Stimulated activated CD4-positive, alpha-beta T cell treated with anti-CD3 and anti-CD28 coated beads, Interleukin-12 subunit alpha, Interleukin-12 subunit beta, amount 100 ng/mL, for 48 hours (primary cell): Measurements from ENCODE around the gene CD46.
"Not testable (repeated sequence)": the region's sequence is repeated elsewhere in the genome, so short reads cannot be mapped to it uniquely, and the experiment has no call there.

Experiments used
- DNase-seq, 3 donors: peaks; one replicate each; pipeline ENCODE4 v3.0.0-alpha.2; 2020; ENCODE audit warnings: low read depth in 2 of 3, low spot score in 1 of 3

CD46 gene

DNA sequence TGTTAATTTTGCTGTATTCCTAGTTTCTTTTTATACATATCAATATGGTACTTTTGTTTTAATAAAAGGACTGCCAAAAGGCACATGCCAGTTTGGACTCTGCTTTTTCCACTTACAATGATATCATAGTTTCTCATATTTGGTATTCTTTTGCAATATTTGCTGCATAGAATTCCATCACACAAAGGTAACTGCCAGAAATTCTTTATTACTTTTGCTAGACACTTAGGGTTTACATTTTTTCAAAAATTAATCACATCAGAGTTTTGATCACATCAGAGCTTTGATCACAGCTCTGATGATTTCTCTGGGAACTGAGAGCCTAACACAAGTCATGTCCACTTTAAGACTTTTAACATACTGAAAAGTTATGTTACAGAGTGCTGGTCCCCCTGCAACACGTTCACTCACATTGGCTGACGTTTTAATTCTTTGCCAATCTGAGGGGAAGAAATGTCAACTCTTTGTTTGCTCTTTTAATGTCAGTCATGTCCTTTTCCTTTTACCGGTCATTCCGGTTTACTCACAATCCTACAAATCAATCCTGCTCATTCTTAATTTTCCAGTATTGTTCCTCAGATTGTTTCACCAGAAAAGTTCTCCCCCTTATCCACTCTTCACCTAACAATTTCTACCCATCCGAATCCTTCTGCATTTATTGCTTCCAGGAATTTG, 1.1 kb upstream of the CD46 start:
- DNase-seq = no peak

DNA sequence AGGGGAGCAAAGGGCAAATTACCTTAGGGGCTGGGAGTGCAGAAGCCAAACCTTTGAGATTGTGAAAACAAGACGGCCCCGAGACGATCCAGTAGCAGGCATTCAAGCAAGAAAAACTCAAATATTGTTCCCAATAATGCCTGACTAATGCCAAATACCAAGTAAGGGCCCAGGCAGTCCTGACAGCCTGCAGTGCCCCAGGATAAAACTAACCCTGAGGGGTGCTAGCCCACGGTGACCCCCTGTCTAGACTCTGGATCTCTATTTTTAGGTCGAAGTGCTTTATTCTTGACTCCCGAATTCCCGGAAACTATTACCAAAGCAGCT, 428 bp upstream of the CD46 start:
- DNase-seq = not testable (repeated sequence)

DNA sequence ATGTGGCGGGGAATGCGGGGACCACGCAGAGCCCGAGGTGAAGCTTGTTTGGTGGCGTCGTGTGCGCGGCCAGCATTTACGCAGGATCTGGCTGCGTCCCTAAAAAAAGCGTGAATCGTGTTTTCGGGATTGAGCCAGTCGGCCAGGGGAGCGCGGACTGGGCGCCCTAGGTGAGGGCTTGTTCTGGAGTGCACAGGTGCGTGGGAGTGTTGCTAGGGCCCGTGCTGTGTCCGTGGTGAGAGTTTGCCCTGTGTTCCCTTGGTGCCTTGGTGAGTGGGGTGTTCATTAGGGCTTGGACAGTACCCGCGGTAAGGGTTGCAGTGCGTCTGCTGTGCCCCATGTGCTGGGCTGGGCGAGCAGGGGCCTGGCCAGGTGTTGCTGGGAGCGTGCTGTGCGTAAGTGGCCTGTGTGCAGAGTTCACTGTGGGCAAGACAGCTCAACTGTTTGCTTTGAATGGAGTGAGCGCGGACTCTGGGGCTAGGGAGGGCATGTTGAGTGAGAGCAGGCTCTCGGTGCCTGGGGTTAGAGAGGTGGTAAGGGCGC, 673 bp downstream of the CD46 start:
- peak; percentile 8 to 30 (median 19) for DNase-seq

DNA sequence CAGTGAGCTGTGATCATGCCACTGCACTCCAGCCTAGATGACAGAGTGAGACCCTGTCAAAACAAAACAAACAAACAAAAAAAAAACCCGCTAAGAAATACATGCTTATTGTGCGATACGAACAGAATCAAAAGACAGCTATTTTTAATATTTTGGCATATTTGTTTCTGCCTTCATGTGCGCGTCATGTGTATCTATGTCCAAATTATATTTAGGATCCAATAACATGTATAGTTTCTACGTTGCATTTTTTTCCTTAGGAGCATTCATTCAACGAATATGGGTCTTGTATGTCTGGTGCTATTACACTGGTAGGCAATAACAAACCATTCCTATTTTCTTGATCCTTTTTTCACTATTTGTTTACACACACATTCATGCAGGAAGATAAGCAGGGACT, 1.8 kb downstream of the CD46 start:
- no peak for DNase-seq

DNA sequence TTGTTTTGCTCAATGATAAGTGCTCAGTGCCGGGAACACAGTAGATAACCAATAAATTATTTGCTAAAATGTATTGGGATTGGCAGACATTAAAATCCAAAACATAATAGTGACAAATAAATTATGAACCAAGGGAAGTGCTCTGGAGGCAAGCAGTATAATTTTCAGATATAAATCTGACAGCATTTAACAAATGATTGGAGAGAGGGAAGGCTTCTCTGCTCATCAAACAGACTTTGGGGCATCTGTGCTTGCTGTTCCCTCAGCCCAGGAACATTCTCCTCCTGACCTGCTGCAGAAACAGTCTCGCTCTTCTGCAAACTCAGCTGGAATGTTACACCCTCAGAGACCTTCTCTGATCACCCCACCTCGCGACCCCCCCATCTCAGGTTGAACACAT, 2.2 kb downstream of the CD46 start:
- DNase-seq = no peak

DNA sequence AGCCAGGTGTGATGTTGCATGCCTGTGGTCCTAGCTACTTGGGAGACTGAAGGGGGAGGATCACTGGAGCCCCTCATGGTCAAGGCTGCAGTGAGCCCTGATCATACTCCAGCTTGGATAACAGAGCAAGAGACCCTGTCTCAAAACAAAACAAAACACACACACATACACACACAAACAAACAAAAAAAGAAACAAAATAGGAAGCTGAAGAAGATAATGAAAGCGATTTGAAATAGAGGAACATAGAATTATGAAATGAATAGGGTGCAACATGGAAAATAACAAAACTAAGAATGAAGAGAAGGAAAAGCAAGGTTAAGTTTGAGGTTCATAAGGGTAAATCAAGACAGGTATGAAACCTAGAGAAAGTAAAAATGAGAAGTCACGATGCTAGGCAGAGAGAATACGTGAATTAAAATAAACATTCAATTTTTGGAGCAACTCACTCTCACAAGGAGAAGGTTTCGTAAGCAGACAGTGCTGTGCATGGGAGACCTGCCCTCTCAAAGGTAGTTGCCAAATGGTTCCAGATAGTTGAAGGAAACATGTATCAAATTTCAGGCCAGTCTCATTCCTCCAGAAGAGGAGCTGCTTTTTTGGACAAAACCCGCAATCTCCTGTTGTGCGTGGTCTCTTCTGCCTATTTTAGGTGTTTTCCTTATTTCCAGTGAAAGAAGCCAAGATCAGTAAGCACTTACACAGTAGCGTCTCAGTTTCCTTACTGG, 3.3 kb downstream of the CD46 start:
- no peak for DNase-seq

DNA sequence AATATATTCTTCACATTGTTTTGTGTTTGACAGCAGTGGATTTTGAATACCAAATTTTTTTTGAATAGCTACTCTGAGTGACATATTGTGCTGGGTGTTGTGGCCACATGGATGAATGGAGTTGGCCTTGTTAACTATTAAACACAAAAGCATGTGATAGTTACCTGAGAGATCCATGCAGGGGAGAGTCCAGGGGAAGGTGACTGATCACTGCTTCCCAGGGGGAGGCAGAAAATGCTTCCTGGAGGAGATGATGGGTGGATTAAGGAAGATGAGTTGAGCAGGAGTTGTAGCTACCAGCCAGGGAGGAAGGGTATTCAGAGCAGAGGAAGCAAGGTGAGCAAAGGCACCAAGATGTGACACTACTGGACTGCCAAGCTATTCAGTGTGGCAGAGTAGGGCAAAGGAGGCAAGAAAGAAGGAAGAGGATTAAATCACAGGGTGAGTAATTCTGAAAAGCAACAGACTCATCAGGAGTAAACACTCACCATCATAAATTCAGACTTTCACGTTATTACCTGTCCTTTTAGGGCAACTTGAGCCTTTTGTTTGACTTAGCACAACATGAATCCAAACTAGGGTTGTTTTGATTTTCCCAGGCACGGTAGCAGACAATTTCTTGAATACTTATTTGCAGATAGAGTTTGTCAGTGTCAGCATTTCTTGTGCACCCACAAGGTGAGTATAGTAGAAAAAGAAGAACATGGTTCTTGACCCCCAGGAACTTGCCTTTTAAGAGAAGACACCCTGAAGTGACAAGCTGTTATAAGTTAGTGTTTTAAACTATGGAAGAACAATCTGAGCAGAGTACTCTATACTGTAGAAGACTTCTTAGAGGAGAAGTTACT, 4.2 kb downstream of the CD46 start:
- no peak for DNase-seq

DNA sequence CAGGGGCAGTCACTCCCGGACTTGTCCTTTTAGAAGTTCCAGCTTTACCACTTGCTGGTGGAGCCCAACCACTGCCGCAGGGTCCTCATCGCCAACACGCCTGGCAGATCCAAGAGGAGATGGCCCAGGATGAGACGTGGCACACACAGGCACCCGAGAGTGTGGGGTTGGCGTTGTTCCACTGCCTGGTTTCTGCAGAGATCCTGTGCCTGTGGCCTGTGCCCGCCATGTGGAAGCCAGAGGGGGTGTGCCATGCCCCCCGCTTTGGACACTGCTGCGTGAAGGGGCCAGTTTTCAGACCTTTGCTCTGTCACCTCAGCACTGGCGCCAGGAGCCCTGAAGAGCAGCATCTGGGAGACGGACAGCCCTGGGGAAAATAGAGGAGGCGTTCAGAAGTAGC, 10.8 kb downstream of the CD46 start:
- no peak for DNase-seq

DNA sequence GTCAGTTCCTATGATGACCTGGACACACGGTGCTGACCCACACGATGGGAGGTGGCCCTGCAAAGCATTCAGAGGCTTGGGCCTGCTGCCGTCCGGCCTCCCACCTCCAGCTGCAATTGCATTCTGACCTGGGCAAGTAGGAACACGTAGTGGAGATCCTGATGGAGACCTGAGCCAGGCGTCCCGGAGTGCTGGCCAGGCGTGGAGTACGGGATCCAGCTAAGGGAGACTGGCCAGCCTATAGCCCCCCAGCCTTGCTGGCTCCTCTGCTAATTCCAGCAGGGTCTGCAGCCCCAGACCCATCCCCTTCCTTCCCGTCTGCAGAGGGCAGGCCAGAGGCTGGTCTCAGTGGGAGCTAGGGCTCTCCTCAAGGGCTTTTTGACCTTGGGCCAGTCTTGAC, 11.2 kb downstream of the CD46 start:
- no peak for DNase-seq

DNA sequence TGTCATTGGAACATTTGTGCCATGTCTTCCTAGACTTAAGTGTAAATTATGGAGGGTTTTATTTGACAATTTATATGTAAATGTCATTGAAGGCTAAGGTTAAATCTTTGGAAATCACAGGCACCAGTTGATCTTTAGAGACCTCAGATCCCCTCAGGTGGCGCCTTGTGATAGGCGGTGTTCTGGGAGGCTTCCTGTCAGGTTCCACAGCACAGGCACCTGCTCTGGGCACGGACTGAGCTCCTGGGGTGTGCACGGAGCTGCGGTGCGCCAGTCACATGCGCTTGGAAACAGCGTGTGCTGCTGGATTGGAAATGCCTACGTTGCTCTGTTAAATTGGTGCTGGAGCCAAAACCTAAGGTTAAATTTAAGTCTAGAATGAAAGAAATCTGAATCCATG, 12.1 kb downstream of the CD46 start:
- no peak for DNase-seq

DNA sequence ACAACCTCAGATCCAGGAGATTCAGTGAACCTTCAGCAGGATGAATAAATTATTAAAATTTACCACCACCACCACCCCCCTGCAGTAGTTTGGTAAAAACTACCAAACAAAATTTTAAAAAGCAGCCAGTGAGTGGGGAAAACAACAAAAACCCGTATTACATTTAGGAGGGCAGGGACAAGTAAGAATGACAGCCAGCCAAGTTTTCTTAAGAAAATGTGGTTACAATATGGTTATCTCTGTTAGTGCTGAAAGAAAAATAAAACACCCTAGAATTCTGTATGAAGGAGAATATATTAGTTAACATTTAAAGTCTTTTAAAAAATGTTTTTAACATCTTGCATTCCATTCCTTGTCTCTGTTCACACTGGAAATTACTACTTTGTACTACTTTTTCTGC, 14.7 kb downstream of the CD46 start:
- DNase-seq = no peak

DNA sequence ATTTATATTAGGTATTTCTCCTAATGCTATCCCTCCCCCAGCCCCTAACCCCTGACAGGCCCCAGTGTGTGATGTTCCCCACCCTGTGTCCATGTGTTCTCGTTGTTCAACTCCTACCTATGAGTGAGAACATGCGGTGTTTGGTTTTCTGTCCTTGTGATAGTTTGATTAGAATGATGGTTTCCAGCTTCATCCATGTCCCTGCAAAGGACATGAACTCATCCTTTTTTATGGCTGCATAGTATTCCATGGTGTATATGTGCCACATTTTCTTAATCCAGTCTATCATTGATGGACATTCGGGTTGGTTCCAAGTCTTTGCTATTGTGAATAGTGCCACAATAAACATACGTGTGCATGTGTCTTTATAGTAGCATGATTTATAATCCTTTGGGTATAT, 18.7 kb downstream of the CD46 start:
- DNase-seq = not testable (repeated sequence)

DNA sequence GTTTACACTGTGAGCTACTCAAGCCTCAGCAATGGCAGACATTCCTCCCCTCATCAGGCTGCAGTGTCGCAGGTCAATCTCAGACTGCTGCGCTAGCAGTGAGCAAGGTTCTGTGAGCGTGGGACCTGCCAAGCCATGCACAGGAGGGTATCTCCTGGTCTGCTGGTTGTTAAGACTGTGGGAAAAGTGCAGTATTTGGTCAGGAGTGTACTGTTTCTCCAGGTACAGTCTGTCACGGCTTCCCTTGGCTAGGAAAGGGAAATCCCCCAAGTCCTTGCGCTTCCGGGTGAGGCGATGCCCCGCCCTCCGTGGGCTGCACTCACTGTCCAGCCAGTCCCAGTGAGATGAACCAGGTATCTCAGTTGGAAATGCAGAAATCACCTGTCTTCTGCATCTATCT, 24.2 kb downstream of the CD46 start:
- not testable (repeated sequence) for DNase-seq

DNA sequence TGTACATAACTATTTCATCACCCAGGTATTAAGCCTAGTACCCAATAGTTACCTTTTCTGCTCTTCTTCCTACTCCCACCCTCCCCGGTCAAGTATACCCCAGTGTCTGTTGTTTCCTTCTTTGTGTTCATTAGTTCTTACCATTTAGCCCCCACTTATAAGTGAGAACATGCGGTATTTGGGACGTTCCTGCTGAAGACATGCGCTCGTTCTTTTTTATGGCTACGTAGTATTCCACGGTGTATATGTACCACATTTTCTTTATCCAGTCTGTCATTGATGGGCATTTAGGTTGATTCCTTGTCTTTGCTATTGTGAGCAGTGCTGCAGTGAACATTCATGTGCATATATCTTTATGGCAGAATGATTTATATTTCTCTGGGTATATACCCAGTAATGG, 25.6 kb downstream of the CD46 start:
- not testable (repeated sequence) for DNase-seq

DNA sequence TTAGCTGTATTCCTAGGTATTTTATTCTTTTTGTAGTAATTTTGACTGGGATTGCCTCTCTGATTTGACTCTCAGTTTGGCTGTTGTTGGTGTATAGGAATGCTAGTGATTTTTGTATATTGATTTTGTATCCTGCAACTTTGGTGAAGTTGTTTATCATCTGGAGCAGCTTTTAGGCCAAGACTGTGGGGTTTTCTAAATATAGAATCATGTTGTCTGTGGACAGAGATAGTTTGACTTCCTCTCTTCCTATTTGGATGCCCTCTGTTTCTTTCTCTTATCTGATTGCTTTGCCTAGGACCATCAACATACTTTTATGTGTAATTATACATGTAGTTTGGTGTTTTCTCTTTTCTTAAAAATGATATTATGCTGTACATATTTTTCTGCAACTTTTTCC, 27.2 kb downstream of the CD46 start:
- no peak for DNase-seq

DNA sequence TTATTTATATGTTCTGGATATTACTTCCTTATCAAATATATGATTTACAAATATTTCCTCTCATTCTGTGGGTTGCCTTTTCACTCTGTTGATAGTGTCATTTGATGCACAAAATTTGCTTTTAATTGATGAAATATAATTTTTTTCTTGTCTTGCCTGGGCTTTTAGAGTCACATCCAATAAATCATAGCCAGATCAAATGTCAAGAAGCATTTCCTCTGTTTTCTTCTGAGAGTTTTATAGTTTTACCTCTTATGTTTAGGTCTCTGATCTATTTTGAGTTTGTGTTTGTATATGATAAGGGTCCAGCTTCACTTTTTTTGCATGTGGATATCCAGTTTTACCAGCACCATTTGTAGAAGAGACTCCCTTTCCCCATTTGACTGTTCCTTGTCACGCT, 29.5 kb downstream of the CD46 start:
- DNase-seq = no peak

DNA sequence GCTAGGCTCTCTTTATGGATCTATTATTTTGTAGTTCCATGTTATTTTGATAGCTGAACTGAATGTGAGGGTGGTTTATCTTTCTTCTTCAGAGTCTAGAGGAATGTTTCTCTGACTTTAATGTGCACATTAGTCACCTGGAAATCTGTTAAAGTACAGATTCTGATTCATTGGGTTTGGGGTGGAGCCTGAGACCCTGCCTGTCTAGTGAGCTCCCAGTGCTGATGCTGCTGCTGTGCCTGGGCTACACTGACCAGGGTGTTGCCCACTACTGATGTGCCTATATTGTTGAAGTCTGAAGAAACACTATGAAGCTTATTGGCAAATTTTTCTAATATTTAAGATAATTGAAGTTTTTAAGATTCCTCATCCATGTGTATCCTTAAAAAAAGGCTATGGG, 35.9 kb downstream of the CD46 start:
- DNase-seq = no peak

DNA sequence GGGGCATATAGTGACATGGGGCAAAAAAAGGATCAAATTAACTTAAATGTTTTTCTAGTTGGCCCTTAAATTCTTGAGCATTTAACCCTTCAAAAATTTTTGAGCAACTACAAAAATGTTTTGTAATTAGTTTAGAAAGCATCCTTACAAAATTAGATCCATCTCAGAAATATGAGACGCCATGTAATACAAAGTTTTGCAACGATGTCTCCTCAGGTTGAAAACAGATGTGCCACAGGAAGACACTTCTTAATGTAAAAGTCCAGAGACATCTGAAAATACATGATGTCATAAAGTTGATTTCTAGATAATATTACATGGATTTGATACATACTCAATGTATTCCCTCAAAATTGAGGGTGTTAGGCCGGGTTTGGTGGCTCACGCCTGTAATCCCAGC, 37.5 kb downstream of the CD46 start:
- no peak for DNase-seq

DNA sequence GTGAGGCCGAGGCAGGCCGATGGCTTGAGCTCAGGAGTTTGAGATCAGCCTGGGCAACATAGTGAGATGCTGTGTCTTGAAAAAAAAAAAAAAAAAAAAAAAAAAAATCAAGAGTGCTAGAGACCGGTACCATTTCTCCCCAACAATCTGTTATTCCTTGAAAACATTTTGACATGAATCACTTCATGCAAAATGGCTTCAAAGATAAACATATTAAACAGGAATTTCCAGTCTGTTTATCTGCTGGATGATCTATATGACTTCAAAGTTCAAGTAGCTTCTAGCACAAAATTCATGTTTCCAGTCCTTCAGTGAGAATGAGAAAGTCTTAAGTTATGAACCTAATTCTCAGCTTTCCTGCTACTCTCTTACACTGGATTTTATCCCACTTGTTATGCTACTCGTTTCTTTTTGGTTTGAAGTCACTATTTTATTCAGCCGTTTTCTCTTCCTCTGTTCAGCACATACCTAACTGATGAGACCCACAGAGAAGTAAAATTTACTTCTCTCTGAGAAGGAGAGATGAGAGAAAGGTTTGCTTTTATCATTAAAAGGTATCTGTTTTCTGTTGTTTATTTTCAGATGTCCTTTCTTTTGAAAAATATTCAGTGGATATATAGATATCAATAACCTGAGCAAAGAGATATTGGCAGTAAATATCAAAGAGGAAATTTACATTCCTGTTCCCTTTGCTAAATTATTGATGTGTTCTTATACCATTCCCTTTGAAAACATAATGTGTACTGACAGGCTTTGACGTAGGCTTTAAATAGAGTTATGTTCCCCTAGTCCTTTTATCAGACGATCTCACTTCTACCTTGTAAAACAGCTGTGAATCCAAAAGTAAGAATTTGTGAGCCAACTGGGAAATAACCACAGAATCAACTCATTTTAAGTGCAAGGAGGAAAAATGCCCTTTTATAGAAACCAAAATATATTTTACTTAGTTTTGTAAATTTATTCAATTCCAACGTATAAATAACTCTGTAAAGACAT, 38.2 kb downstream of the CD46 start:
- no peak for DNase-seq

DNA sequence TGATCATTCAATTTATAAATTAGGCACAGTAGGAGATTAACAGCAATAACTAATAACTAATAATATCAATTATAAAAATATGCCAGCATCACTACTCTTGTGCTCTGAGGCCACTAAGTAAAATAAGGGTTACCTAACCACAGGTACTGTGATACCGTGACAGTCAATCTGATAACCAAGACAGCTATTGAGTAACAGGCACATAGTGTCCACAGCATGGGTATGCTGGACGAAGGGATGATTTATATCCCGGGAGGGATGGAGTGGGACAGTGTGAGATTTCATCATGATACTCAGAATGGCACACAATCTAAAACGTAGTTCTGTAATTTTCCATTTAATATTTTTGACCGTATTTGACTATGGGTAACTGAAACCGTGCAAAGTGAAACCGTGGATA, 39.4 kb downstream of the CD46 start:
- DNase-seq = no peak

DNA sequence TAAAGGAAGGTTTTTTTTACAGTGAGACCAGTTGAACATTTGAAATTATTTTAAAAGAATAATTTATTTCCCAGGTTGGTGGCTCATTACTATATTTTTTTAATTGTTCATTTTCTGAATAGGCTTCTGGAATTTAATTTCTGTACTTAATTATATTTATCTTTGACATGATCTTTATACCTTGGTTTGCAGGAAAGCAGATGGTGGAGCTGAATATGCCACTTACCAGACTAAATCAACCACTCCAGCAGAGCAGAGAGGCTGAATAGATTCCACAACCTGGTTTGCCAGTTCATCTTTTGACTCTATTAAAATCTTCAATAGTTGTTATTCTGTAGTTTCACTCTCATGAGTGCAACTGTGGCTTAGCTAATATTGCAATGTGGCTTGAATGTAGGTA, 41.5 kb downstream of the CD46 start:
- no peak for DNase-seq
